ENCODE results near the gene TMEM50A. TPM values are rescaled to one million over a fixed set of nuclear protein-coding genes. Genes with fewer than 3 reads are reported as not detected.
"Not testable (repeated sequence)": the region's sequence is repeated elsewhere in the genome, so short reads cannot be mapped to it uniquely, and the experiment has no call there.

Gene TMEM50A
- polyA plus RNA-seq (2011; rRNA removed) (55.8 and 143 TPM in 2 replicates), polyA minus RNA-seq (2011; rRNA and poly(A)+ RNA removed) (17.8 and 19.0 TPM in 2 replicates)

- POLR2A ChIA-PET = no interaction called here
- H3K36me3 ChIP-seq (ENCODE audit: control insufficient read depth, insufficient read depth, low read length) = 0 out of 2 replicates have a peak, but pooled peaks cover 1% of the 10 kb centered on the region
- no peak for DNase-seq (ENCODE audit: low read depth)
- H3K27me3 ChIP-seq (ENCODE audit: control insufficient read depth, insufficient read depth, low read length) = no peaks in the 10 kb centered on the region
- H3K4me3 ChIP-seq (ENCODE audit: low read depth, low read length) = peak within 1 kb of the TSS; percentile 98
- CTCF ChIA-PET = no interaction called here
- TF ChIP-seq CTCF (IDR thresholded peaks at IDR 0.05; ENCODE audit: insufficient read depth, low read depth, low read length) = no peak
Observed at GRCh38 chr1:25338188-25338981, at the start of gene TMEM50A. Gene TMEM50A, plus strand, starts transcription at chr1:25338334. Its CDS starts 2,153 bp downstream, at chr1:25340487.

GRCh38 chr1:25288573-25289101, 49.5 kb upstream of the TMEM50A start:
- H3K4me3 ChIP-seq (ENCODE audit: low read depth, low read length); H3K36me3 ChIP-seq (ENCODE audit: control insufficient read depth, insufficient read depth, low read length); CTCF ChIA-PET; DNase-seq (ENCODE audit: low read depth); H3K27me3 ChIP-seq (ENCODE audit: control insufficient read depth, insufficient read depth, low read length); POLR2A ChIA-PET: not testable (repeated sequence)

- H3K27me3 ChIP-seq (ENCODE audit: control insufficient read depth, insufficient read depth, low read length); POLR2A ChIA-PET; H3K4me3 ChIP-seq (ENCODE audit: low read depth, low read length); CTCF ChIA-PET; DNase-seq (ENCODE audit: low read depth); H3K36me3 ChIP-seq (ENCODE audit: control insufficient read depth, insufficient read depth, low read length): not testable (repeated sequence)
- TF ChIP-seq CTCF (IDR thresholded peaks at IDR 0.05; ENCODE audit: insufficient read depth, low read depth, low read length) = peak; percentile 22; the same call in 1 of the 2 replicates
Observed at GRCh38 chr1:25290043-25290442, 48.1 kb upstream of the TMEM50A start.

- DNase-seq (ENCODE audit: low read depth); CTCF ChIA-PET: not testable (repeated sequence)
Observed at GRCh38 chr1:25293426-25293825, 44.7 kb upstream of the TMEM50A start.

GRCh38 chr1:25294889-25295826, 43.0 kb upstream of the TMEM50A start:
- CTCF ChIA-PET; H3K36me3 ChIP-seq (ENCODE audit: control insufficient read depth, insufficient read depth, low read length); POLR2A ChIA-PET: not testable (repeated sequence)

More at GRCh38 chr1:25293426-25293825, 44.7 kb upstream of the TMEM50A start:
- POLR2A ChIA-PET; H3K27me3 ChIP-seq (ENCODE audit: control insufficient read depth, insufficient read depth, low read length); H3K4me3 ChIP-seq (ENCODE audit: low read depth, low read length); H3K36me3 ChIP-seq (ENCODE audit: control insufficient read depth, insufficient read depth, low read length): not testable (repeated sequence)

GRCh38 chr1:25296501-25296900, 41.6 kb upstream of the TMEM50A start:
- H3K36me3 ChIP-seq (ENCODE audit: control insufficient read depth, insufficient read depth, low read length); CTCF ChIA-PET; DNase-seq (ENCODE audit: low read depth); H3K4me3 ChIP-seq (ENCODE audit: low read depth, low read length); H3K27me3 ChIP-seq (ENCODE audit: control insufficient read depth, insufficient read depth, low read length); POLR2A ChIA-PET: not testable (repeated sequence)

More at GRCh38 chr1:25294889-25295826, 43.0 kb upstream of the TMEM50A start:
- not testable (repeated sequence) for H3K4me3 ChIP-seq (ENCODE audit: low read depth, low read length); DNase-seq (ENCODE audit: low read depth); H3K27me3 ChIP-seq (ENCODE audit: control insufficient read depth, insufficient read depth, low read length)

- peak; percentile 62 for DNase-seq (ENCODE audit: low read depth)
- H3K36me3 ChIP-seq (ENCODE audit: control insufficient read depth, insufficient read depth, low read length); POLR2A ChIA-PET; H3K4me3 ChIP-seq (ENCODE audit: low read depth, low read length); H3K27me3 ChIP-seq (ENCODE audit: control insufficient read depth, insufficient read depth, low read length); CTCF ChIA-PET: not testable (repeated sequence)
Observed at GRCh38 chr1:25300729-25301128, 37.4 kb upstream of the TMEM50A start.

GRCh38 chr1:25302330-25302729, 35.8 kb upstream of the TMEM50A start:
- POLR2A ChIA-PET; H3K4me3 ChIP-seq (ENCODE audit: low read depth, low read length); H3K36me3 ChIP-seq (ENCODE audit: control insufficient read depth, insufficient read depth, low read length); H3K27me3 ChIP-seq (ENCODE audit: control insufficient read depth, insufficient read depth, low read length); DNase-seq (ENCODE audit: low read depth); CTCF ChIA-PET: not testable (repeated sequence)

GRCh38 chr1:25304936-25305335, 33.2 kb upstream of the TMEM50A start:
- CTCF ChIA-PET; POLR2A ChIA-PET; DNase-seq (ENCODE audit: low read depth); H3K4me3 ChIP-seq (ENCODE audit: low read depth, low read length); H3K27me3 ChIP-seq (ENCODE audit: control insufficient read depth, insufficient read depth, low read length); H3K36me3 ChIP-seq (ENCODE audit: control insufficient read depth, insufficient read depth, low read length): not testable (repeated sequence)

- DNase-seq (ENCODE audit: low read depth); POLR2A ChIA-PET; H3K36me3 ChIP-seq (ENCODE audit: control insufficient read depth, insufficient read depth, low read length); H3K27me3 ChIP-seq (ENCODE audit: control insufficient read depth, insufficient read depth, low read length); H3K4me3 ChIP-seq (ENCODE audit: low read depth, low read length); CTCF ChIA-PET: not testable (repeated sequence)
Observed at GRCh38 chr1:25308168-25308567, 30.0 kb upstream of the TMEM50A start.

All from BJ (cell line).